HepG2 (cell line): ENCODE data around the gene ETFRF1. TPM values are rescaled to one million over a fixed set of nuclear protein-coding genes. Genes with fewer than 3 reads are reported as not detected.

Experiments used
- ATF7 ChIP-seq, 2 experiments: fragments of 450-650 bp in 1 of 2; sonication (generic) in 1 of 2; formaldehyde crosslinking in 1 of 2; IDR thresholded peaks; 2 replicates each; pipeline versions ENCODE4 v1.4.0 to v1.6.1; 2016 to 2020; ENCODE audit warnings: antibody characterized with exemption in 1 of 2, mild to moderate bottlenecking in 1 of 2, missing genetic modification reagents in 1 of 2
- CENPBD1 ChIP-seq: sonication (generic); formaldehyde crosslinking; IDR thresholded peaks from 2 replicates; pipeline ENCODE4 v1.8.0; 2022; ENCODE audit warnings: missing genetic modification reagents, low read depth, mild to moderate bottlenecking, borderline replicate concordance
- NCOA2 ChIP-seq: sonication (generic); formaldehyde crosslinking; IDR thresholded peaks from 2 replicates; pipeline ENCODE4 v1.8.0; 2022; ENCODE audit warnings: inconsistent platforms
- PAX8 ChIP-seq: sonication (generic); formaldehyde crosslinking; IDR thresholded peaks from 2 replicates; pipeline ENCODE4 v1.8.0; 2022; ENCODE audit warnings: mild to moderate bottlenecking, missing genetic modification reagents, borderline replicate concordance
- RAD51 ChIP-seq: fragments of 450-650 bp; IDR thresholded peaks from 2 replicates; pipeline ENCODE4 v1.6.1; 2016; ENCODE audit warnings: borderline replicate concordance
- UBTF ChIP-seq: sonication (generic); formaldehyde crosslinking; IDR thresholded peaks from 2 replicates; pipeline ENCODE4 v1.4.0; 2020; ENCODE audit warnings: mild to moderate bottlenecking, missing genetic modification reagents
- ZNF160 ChIP-seq: sonication (generic); formaldehyde crosslinking; IDR thresholded peaks from 2 replicates; pipeline ENCODE4 v1.8.0; 2022; ENCODE audit warnings: mild to moderate bottlenecking, inconsistent platforms, missing genetic modification reagents
- ZNF292 ChIP-seq: sonication (generic); formaldehyde crosslinking; IDR thresholded peaks from 2 replicates; pipeline ENCODE4 v1.8.1; 2022; ENCODE audit warnings: mild to moderate bottlenecking, low read depth, missing genetic modification reagents, borderline replicate concordance
- ZNF333 ChIP-seq: sonication (generic); formaldehyde crosslinking; IDR thresholded peaks from 2 replicates; pipeline ENCODE4 v1.4.0; 2020; ENCODE audit warnings: mild to moderate bottlenecking, missing genetic modification reagents, borderline replicate concordance
- ZNF552 ChIP-seq: sonication (generic); formaldehyde crosslinking; IDR thresholded peaks from 2 replicates; pipeline ENCODE4 v1.9.0; 2022; ENCODE audit warnings: missing genetic modification reagents, mild to moderate bottlenecking, borderline replicate concordance
- ZNF629 ChIP-seq: sonication (generic); formaldehyde crosslinking; conservative IDR thresholded peaks from 2 replicates; pipeline ENCODE4 v1.5.0; 2020; ENCODE audit warnings: missing genetic modification reagents
- ZNF644 ChIP-seq: IDR thresholded peaks from 2 replicates; pipeline ENCODE4 v1.6.1; 2016; ENCODE audit warnings: low read depth
- ZNF646 ChIP-seq: sonication (generic); formaldehyde crosslinking; IDR thresholded peaks from 2 replicates; pipeline ENCODE4 v1.9.0; 2021; ENCODE audit warnings: mild to moderate bottlenecking, missing genetic modification reagents
- ZNF782 ChIP-seq: sonication (generic); formaldehyde crosslinking; IDR thresholded peaks from 2 replicates; pipeline ENCODE4 v1.4.0; 2020; ENCODE audit warnings: missing genetic modification reagents, mild to moderate bottlenecking, borderline replicate concordance
- polyA plus RNA-seq, 8 experiments: library from polyadenylated mRNA; depleted of rRNA in 3 of 8; stranded (reverse) in 7 of 8; unstranded in 1 of 8; fragments of >200 nt; fragmentation: Illumina TruSeq in 4 of 8; extraction: Trizol in 4 of 8; gene quantifications; 2 replicates each; pipeline versions ENCODE4 v1.2.1 to v1.2.3, GENCODE V29; 2011 to 2016; ENCODE audit warnings: low read depth in 4 of 8, missing spikeins in 1 of 8, mixed read lengths in 1 of 8; ENCODE audit not compliant: insufficient read depth in 1 of 8
- total RNA-seq, 5 experiments: library from RNA; depleted of rRNA; stranded (reverse); fragments of >200 nt; fragmentation: Illumina TruSeq; extraction: Trizol; gene quantifications; 2 replicates each; pipeline ENCODE4 v1.2.3, GENCODE V29; 2016; ENCODE audit warnings: low read depth in 1 of 5
- TF ChIP-seq, protein P1 (sequence below): sonication (generic); formaldehyde crosslinking; IDR thresholded peaks from 2 replicates; pipeline ENCODE4 v1.8.0; 2022; ENCODE audit warnings: missing genetic modification reagents, mild to moderate bottlenecking, inconsistent platforms, borderline replicate concordance

Gene ETFRF1
- total and polyA plus RNA-seq, 2 of the 13 experiments (the other 11 are each of a cell fraction or from before 2014, with no cell fraction given) = 6.8 to 7.0 TPM

DNA sequence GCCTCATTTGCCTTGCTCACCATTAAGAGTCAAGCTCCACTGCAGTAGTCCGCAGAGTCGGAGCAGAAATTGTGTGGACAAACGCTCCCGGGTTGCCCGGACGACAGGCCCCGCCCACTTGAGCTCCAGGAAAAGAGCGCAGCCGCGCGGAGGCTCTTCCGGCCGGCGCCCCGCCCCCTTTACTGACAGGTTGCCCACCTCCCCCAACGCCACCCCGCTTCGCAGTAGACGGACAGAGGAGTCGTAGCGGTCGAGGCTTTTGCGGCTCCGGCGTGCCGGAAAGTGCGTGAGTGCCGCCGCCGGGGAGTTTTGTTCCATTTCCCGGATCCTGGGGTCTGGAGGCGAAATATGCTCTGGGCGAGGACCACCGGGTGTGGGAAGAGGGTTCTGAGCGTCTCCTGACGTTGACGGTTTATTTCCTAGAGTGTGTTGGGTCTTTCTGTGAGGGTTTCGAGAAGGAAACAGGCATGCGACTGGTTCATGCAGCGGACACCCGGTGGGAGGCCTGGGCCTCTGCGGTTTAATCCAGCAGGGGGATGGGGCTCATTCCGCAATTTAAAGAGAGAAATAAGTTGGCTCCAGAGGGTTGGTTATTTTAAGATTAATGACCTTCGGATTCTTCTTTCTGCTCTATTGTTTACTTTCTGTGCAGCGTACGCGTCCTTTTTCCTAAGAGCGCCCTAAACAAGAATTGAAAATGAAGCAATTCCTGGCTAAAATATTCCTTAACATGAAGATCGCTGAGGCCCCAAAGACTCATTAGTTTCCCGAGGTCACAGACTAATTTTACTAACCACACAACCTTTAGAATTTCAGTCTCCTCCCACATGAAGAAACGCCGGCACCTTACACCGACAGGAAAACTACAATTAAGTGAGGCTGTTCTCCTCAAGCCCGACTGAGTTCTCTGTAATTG lies at the start of gene ETFRF1, which contains the start of gene DNAI7 (continued):
- TF ChIP-seq ZNF160 (CRISPR knock-in tag) (no peak), ZNF333 (peak; percentile 74; the same call in 1 of the 2 replicates), NCOA2 (CRISPR knock-in tag) (no peak), UBTF (peak; percentile 76), ZNF782 (peak; percentile 32; the same call in 1 of the 2 replicates), CENPBD1 (CRISPR knock-in tag) (no peak), ZNF646 (CRISPR knock-in tag) (no peak), RAD51 (no peak), ZNF552 (peak; percentile 48; the same call in 1 of the 2 replicates), ZNF292 (0 out of 2 replicates have a peak, but pooled peaks have one; percentile 27), ATF7 (IDR thresholded peaks at IDR 0.05) (no peak), ATF7 (CRISPR knock-in tag; IDR thresholded peaks at IDR 0.05) (no peak), ZNF644 (CRISPR knock-in tag) (no peak), ZNF629 (CRISPR knock-in tag) (no peak), PAX8 (CRISPR knock-in tag) (no peak)
- TF ChIP-seq, protein P1, sequence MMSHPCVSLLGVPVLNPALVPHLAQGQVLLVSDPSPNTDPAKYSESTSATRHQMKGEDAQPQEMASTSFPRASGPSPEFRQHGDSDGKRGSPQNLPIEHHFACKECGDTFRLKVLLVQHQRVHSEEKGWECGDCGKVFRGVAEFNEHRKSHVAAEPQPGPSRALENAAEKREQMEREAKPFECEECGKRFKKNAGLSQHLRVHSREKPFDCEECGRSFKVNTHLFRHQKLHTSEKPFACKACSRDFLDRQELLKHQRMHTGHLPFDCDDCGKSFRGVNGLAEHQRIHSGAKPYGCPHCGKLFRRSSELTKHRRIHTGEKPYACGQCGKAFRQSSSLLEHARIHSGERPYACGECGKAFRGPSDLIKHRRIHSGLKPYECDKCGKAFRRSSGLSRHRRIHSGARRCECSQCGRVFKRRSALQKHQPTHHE (CRISPR knock-in tag) = no peak; the same call in 1 of the 2 replicates
